GM12891 (cell line): ENCODE data around the gene MIEN1.
"Not testable (repeated sequence)": the region's sequence is repeated elsewhere in the genome, so short reads cannot be mapped to it uniquely, and the experiment has no call there.

Source experiments
- DNase-seq: peaks from one replicate; pipeline ENCODE4 v3.0.0; 2011; ENCODE audit warnings: low spot score; ENCODE audit not compliant: insufficient read length
- FAIRE-seq: peaks from 2 replicates; lab custom pipeline; 2011; peaks lifted over from hg19 to GRCh38; lab: Jason Lieb, UNC
- PAX5 ChIP-seq: IDR thresholded peaks from 2 replicates; pipeline ENCODE4 v1.6.1; 2011; ENCODE audit warnings: low read length, moderate library complexity, mild to moderate bottlenecking; ENCODE audit not compliant: insufficient read depth, severe bottlenecking
- POLR2A ChIP-seq: IDR thresholded peaks from 2 replicates; pipeline ENCODE4 v1.6.1; 2011; ENCODE audit warnings: low read depth, low read length, control low read depth
- POLR2AphosphoS5 ChIP-seq: IDR thresholded peaks from 2 replicates; pipeline ENCODE4 v1.6.1; 2011; ENCODE audit warnings: low read depth, low read length, control low read depth
- POU2F2 ChIP-seq: IDR thresholded peaks from 2 replicates; pipeline ENCODE4 v1.6.1; 2011; ENCODE audit warnings: low read depth, mild to moderate bottlenecking, control low read depth, low read length, moderate library complexity
- SPI1 ChIP-seq: IDR thresholded peaks from 2 replicates; pipeline ENCODE4 v1.6.1; 2011; ENCODE audit warnings: low read depth, low read length, control low read depth
- TAF1 ChIP-seq: IDR thresholded peaks from 2 replicates; pipeline ENCODE4 v1.6.1; 2011; ENCODE audit warnings: low read depth, low read length, control low read depth

MIEN1 gene

DNA sequence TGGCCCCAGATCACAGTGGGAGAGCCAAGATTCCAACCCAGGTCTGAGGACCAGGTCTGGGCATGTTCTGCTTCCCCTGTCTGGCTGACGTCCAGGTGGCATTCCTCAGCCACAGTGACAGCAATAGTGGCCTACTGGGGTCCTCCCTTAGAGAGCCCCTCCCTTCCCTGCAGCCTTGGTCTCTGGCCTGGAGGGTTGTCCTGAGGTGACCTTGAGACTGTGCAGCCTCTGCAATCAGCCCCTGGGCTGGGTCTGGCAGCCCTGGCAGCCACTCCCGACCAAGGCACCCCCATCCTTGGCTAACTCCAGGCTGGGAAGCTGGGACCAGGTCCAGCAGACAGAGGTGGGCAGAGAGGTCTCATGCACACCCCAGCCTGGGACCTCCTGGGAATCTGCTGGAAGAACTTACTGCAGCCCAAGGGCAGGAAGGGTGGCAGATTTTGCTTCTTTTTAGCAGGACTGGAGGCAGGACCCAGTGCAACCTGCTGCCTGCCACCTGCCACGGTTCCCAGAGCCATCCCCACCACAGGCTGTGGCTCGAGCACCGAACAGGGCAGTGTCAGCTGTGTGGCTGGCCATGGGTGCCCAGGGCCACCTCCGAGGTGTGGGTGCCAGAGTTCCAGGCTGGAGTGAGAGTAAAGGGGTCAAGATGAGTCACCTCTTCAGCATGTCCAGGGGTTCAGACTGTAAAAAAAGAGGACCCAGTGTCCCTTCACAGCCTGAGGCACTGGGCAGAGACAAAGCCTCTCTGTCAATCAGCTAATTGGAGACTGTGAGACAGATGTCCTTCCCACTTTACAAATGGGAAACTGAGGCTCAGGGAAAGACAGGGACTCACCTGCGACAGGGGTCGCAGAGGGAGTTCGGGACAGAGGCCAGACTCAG, 20.0 kb upstream of the MIEN1 start:
- TF ChIP-seq POU2F2 (no peak), POLR2A (no peak), TAF1 (no peak), POLR2AphosphoS5 (no peak), PAX5 (no peak)
- DNase-seq (no peak), FAIRE-seq (no peak)

DNA sequence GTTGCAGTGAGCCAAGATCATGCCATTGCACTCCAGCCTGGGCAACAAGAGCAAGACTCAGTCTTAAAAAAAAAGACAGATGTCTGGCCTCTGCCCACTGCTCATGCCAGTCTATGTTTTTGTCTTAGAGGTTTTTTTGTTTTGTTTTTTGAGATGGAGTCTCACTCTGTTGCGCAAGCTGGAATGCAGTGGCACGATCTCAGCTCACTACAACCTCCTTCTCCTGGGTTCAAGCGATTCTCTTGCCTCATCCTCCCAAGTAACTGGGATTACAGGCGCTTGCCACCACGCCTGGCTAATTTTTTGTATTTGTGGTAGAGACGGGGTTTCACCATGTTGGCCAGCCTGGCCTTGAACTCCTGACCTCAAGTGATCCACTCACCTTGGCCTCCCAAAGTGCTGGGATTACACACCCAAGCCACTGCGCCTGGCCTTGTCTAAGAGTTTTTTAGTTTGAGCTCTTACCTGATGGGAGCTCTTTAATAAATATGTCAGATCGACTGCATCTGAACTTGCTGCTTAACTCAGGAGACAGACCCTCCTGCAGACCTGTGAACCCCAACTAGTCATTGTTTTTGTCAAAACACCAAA, 18.2 kb upstream of the MIEN1 start:
- not testable (repeated sequence) for DNase-seq, FAIRE-seq

DNA sequence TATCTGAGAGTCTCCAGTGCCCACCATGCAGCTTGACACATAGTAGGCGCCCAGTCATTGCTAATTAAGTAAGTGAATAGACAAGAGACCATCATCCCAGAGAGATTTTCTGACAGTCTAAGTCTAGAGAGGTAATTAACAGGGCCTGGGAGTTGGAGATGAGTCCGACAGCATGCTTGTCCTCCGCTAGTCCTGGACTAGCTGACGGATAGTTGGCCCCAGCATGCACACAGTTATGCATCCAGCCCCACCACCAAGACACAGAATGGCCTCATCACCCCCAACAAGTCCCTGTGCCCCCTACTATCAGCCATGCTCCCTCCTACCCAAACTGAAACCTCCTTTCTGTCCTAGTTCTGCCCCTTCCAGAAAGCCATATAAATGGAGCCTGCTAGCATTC, 17.4 kb upstream of the MIEN1 start:
- TF ChIP-seq POLR2AphosphoS5 = no peak
- TF ChIP-seq POLR2A = no peak
- TF ChIP-seq TAF1 = no peak
- no peak for TF ChIP-seq PAX5
- TF ChIP-seq POU2F2 = no peak
- TF ChIP-seq SPI1 = no peak
- no peak for DNase-seq
- FAIRE-seq = no peak

DNA sequence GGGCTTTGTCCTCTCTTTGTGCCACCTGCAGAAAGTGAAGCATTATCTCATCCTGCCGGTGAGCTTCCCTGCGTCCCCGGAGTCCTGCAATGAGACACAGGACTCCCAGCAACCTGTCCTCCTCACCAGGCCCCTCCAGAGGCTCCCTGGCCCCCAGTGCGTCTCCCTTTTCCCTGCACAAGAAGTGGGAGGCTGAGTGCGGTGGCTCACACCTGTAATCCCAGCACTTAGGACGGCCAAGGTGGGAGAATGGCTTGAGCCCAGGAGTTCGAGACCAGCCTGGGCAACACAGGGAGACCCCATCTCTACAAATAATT, 15.8 kb upstream of the MIEN1 start:
- FAIRE-seq (no peak), DNase-seq (no peak)
- TF ChIP-seq POLR2A (no peak), TAF1 (no peak), SPI1 (no peak), POLR2AphosphoS5 (no peak), PAX5 (no peak), POU2F2 (no peak)

DNA sequence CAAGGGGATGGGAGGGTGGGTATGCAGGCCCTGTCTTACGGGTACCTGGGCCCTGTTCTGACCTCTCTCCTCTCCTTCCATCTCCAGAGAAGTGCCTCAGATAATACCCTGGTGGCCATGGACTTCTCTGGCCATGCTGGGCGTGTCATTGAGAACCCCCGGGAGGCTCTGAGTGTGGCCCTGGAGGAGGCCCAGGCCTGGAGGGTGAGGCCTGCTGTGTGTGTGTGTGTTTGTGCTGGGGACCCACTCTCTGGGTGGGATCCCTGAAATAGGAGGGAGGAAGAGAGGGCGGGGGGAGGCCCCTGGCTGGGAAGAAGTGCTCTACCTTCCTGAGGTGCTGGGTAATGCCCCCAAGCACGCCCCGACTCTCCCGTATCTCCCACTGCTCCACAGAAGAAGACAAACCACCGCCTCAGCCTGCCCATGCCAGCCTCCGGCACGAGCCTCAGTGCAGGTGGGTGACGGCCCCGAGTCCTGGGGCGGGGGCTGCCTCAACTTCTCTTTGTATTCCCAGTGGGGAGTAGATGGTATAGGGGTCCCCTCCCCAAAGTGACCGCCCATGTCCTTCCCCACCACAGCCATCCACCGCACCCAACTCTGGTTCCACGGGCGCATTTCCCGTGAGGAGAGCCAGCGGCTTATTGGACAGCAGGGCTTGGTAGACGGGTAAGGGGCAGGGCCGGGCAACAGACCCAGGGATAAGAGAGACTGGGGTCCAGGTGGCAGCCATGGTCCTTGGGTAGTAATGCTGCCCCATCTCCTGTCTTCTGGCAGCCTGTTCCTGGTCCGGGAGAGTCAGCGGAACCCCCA, 15.2 kb upstream of the MIEN1 start:
- DNase-seq (no peak), FAIRE-seq (no peak)
- TF ChIP-seq POU2F2 = no peak
- no peak for TF ChIP-seq POLR2AphosphoS5
- TF ChIP-seq TAF1 = no peak
- TF ChIP-seq PAX5 = no peak
- TF ChIP-seq SPI1 = no peak
- TF ChIP-seq POLR2A = no peak

DNA sequence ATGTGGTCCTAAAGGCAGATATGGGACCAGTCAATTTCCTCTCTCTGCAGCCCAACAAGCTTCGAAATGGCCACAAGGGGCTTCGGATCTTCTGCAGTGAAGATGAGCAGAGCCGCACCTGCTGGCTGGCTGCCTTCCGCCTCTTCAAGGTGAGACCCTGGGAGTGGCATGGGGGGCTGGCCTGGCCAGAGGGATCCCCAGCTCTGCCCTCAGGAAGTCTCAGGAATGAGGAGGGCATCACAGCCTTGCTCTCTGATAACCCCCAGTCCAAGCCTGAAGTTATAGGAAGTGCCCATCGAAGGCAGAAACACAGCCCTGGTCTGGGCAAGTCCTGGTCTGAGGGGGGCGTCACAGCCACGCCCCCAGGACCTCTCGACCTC, 14.5 kb upstream of the MIEN1 start:
- no peak for FAIRE-seq

DNA sequence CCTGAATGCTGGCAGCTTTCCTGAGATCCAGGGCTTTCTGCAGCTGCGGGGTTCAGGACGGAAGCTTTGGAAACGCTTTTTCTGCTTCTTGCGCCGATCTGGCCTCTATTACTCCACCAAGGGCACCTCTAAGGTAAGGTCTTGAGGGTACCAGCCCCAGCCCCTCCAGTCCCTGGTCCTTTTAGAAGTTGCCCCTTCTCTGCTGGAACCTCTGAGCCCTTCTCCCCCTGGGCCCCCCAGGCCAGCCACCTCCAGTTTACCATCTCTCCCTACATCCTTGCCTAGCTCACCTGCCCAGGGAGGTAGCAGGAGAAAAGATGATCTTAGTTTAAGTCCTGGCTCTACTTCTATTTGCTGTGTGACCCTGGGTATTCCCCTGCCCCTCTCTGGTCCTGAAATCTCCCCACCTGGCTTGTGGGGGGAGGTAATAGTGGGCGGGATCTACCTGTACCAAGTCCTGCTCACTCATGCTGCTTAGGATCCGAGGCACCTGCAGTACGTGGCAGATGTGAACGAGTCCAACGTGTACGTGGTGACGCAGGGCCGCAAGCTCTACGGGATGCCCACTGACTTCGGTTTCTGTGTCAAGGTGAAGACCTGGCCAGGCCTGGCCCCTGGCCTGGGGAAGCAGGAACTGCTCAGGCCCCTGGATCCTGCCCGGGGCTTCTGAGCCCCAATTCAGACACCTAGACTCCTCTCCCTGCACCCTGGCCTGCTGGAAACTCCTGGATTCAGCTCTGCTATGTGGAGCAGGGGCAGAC, 13.9 kb upstream of the MIEN1 start:
- DNase-seq = no peak
- FAIRE-seq = no peak

More for the DNA sequence above, 14.5 kb upstream of the MIEN1 start:
- TF ChIP-seq SPI1 (no peak), PAX5 (no peak), POLR2A (no peak), TAF1 (no peak), POLR2AphosphoS5 (no peak), POU2F2 (no peak)
- no peak for DNase-seq

DNA sequence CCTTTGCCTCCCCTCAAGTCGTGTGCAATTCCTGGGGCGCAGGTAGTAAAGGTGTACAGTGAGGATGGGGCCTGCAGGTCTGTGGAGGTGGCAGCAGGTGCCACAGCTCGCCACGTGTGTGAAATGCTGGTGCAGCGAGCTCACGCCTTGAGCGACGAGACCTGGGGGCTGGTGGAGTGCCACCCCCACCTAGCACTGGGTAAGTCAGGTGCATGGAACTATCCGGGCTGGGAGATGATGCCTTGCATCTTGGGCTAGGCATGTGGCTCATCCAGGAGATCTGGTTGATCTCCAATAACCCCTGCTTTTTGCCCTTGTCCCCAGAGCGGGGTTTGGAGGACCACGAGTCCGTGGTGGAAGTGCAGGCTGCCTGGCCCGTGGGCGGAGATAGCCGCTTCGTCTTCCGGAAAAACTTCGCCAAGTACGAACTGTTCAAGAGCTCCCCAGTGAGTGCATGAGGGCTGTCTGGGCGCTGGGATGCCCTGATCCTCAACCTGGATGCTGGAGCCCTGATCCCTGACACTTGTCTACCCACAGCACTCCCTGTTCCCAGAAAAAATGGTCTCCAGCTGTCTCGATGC, 12.6 kb upstream of the MIEN1 start:
- DNase-seq (no peak), FAIRE-seq (no peak)
- TF ChIP-seq SPI1 (no peak), PAX5 (no peak), POLR2AphosphoS5 (no peak), POLR2A (no peak), POU2F2 (no peak), TAF1 (no peak)

More for the DNA sequence above, 13.9 kb upstream of the MIEN1 start:
- no peak for TF ChIP-seq TAF1
- no peak for TF ChIP-seq POLR2AphosphoS5
- no peak for TF ChIP-seq POU2F2
- no peak for TF ChIP-seq SPI1
- TF ChIP-seq POLR2A = no peak
- no peak for TF ChIP-seq PAX5

DNA sequence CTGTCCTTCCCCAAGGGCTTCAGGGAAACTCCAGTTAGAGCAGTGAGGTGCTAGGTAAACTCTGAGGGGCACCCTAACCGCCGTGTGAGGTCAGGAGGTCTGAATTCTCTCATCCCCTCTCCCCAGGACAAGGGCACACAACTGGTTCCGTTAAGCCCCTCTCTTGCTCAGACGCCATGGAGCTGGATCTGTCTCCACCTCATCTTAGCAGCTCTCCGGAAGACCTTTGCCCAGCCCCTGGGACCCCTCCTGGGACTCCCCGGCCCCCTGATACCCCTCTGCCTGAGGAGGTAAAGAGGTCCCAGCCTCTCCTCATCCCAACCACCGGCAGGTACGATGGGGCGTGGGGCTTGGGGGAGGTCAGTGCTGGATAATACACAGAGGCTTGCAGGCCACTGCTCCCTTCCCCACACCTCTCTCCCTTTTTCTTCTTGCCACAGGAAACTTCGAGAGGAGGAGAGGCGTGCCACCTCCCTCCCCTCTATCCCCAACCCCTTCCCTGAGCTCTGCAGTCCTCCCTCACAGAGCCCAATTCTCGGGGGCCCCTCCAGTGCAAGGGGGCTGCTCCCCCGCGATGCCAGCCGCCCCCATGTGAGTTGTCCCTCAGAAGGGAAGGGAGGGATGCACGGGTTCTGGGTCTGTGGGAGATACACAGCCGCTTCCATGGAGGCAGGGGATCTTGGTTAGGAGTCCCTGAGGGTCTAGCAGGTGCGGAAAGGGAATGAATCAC, 12.0 kb upstream of the MIEN1 start:
- FAIRE-seq (no peak), DNase-seq (no peak)
- TF ChIP-seq POU2F2 = no peak
- TF ChIP-seq TAF1 = no peak
- TF ChIP-seq POLR2AphosphoS5 = no peak
- TF ChIP-seq PAX5 = no peak
- TF ChIP-seq SPI1 = no peak
- no peak for TF ChIP-seq POLR2A
